ENCODE data around the gene SLC25A25.

SLC25A25 gene

DNA sequence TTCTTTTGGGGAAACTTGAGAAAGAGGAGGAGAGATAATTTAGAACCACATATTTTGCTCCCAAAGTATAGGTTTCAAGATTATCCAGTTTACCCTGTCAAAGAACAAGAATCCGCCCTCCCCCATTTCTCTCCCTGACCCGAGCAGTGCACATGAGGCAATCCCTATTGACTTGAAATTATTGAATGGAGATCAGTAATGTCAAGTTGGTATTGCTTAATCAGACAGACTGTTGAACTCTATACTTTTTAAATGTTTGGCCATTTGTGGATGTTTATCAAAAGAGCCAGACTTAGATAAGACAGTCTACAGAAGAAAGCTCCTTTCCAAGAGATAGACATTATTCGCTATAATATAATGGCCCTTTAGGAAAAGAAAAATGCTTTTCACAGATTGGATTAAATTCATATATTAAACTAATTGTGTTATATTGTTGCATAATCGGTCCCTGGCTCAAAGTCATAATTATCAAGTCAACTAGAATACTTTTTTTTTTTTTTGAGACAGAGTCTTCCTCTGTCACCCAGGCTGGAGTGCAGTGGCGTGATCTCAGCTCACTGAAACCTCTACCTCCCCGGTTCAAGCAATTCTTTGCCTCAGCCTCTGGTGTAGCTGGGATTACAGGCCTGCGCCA, 5.3 kb downstream of the SLC25A25 start:
- DNase-seq = no peak

GRCh38 chr9:128077847-128078503, 9.9 kb downstream of the SLC25A25 start:
- no peak for DNase-seq

- no peak for DNase-seq
These were observed 10.7 kb downstream of the SLC25A25 start for GRCh38 chr9:128078504-128079434.

DNA sequence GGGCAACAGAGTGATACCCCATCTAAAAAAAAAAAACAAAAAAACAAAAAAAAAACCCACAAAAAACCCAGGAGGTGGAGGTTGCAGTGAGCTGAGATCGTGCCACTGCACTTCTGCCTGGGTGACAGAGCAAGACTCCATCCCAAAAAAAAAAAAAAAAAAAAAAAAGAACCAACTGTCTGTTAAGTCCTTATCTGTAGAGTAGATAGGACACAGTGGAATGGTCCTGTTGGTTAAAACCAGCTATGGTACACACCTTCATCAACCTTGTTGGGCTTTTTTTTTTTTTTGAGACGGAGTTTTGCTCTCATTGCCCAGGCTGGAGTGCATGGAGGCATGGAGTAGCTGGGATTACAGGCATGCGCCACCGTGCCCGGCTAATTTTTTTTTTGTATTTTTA, 12.2 kb downstream of the SLC25A25 start:
- DNase-seq = no peak

GRCh38 chr9:128081056-128081455, 13.0 kb downstream of the SLC25A25 start:
- no peak for DNase-seq

DNA sequence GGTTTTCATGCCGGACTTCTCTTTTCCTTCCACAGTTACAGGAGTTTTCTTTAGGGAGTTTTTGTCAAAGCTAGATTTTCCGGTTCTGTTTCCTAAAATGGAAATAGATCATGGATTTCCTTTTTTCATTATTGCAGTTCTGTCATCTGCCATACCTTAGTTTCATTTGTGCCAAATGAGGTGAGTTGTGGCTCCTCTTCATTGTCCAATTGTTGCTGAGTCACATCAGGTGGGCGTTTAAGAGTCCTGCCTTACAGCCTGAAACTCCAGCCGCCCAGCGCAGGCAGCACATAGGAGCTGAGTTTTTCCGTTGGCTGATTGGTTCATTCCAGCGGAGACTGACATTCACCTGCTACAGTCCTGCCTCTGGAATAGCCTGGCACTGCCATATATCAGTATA, 14.1 kb downstream of the SLC25A25 start:
- DNase-seq = no peak

DNA sequence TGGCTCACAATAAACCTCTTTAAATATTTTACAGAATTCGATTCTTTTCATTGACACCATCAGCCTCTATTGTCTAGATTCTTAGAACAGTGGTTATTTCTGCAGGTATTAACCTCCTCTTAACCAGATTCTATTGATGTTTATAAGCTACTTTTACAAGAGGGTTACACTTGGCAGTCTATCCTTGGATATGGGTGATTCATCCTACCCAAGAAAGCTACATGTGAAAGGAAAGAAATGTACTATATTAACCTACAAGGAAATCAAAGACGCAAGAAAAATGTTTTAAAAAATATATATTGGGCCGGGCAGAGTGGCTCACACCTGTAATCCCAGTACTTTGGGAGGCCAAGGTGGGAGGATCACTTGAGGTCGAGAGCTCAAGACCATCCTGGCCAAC, 16.7 kb downstream of the SLC25A25 start:
- DNase-seq = no peak

GRCh38 chr9:128085943-128086342, 17.9 kb downstream of the SLC25A25 start:
- DNase-seq = no peak

DNA sequence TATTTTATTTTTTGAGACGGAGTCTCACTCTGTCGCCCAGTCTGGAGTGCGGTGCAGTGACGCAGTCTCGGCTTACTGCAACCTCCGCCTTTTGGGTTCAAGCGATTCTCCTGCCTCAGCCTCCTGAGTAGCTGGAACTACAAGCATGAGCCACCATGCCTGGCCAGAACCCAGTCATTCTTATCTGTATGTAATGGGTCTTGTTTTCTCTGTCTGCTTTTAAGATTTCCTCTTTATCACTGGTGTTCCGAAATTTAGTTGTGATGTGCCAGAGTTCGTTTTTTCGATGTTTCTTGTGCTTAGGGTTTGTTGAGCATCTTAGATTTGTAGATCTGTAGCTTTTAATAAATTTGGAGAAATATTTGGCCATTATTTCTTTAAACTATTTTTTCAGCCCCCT, 19.2 kb downstream of the SLC25A25 start:
- DNase-seq = no peak

DNA sequence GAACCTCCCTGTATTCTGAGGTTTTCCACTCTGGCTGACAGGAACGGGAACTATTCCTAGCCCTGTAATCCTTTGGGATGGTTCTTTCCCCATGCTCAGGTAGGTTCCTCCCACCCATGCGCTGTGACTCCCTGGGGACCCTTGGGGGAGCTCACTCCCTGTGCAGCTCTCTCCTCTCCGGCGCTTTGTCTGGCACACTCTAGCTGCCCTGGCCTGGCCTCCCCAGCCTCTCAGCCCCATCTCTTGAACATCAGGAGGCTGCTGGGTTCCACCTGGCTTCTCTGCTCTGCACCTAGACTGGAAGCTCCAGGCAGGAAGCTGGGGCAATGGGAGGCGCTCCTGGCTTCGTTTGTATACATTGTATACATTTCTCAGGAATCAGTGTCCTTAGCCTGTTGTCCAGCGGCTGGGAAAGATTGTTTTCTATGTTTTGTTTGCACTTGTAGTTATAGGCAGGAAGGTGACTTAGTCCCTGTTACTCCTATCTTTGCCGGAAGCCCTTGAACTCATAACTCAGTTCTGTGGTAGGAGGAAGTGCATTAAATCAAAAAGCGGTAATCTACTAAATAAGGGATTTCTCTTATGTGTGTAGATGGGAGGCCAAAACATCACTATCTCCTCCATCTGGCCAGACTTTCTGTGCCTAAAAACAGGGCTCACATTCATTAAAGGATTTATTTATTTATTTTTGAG, 20.4 kb downstream of the SLC25A25 start:
- DNase-seq = no peak

DNA sequence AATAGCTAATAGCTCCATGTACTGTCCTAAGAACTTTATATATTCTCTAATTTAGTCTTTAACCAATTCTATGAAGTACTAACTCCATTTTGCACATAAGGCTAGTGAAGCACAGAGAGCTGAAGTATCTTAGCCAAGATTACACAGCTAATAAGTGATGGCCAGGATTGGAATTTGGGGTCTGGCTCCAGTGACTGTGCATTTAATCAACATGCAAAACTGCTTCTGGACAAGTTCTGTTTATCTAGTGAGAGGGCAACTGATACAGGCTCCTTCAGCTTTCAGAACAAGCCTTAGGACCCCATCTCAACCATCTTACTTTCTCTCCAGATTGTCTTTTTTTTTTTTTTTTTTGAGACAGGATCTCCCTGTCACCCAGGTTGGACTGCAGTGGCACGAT, 21.3 kb downstream of the SLC25A25 start:
- no peak for DNase-seq

- no peak for DNase-seq
These were observed 23.1 kb downstream of the SLC25A25 start for GRCh38 chr9:128091144-128091543.

- no peak for DNase-seq
These were observed 23.5 kb downstream of the SLC25A25 start for GRCh38 chr9:128091571-128091970.

DNA sequence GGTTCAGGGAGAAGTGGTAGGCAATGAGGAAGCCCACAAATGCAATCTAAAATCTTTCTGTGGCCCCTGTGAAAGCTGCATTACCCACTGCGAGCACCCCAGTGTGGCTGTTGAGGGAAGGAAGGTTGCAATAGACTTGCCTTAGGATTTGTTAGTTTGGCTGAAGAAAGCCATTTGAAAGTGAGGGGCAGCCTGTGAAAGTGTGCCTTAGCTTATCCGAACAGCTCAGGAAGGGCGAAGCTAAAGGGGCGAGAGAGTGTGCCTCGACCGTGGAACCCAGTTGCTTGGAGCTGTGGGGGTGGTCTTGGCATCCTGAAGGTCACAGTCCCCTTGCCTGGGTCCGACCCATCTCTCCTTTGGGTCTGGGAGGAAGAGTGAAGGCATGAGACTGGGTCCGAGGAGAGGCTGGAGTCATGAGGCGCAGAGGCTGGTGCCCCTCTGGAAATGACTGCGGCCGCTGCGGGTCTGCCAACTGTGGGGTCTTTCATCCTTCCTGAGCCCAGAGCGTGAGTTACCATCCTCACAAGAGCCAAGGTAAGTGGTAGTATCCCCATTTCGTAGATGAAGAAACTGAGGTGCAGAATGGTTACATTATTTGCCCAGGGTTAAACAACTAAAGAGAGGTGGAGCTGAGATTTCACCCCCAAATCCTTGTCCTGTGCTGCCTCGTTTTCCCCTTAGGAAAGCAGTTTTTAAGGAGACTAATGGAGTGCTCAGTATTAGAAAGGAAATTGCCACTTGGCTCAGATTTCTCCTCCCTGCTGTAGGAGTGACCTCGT, 24.4 kb downstream of the SLC25A25 start:
- no peak for DNase-seq

DNA sequence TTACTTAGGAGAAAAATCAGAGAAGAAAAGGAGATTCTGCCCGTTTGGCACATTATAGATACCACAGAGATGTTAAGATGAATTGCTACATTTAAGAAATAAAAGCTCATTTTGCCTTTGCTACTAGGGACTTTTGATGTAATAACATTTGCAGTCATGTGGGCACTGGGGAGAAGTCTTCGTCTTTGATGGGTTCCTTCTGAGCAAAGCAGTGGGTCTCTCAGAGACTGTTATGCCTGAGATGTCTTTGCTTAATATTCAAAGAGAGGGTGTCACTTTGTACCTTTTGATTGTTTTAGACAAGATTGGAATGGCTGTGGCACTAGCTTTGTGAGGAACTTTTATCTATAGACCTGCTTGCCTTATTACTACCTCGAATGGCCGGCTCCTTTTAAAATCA, 25.0 kb downstream of the SLC25A25 start:
- no peak for DNase-seq

DNA sequence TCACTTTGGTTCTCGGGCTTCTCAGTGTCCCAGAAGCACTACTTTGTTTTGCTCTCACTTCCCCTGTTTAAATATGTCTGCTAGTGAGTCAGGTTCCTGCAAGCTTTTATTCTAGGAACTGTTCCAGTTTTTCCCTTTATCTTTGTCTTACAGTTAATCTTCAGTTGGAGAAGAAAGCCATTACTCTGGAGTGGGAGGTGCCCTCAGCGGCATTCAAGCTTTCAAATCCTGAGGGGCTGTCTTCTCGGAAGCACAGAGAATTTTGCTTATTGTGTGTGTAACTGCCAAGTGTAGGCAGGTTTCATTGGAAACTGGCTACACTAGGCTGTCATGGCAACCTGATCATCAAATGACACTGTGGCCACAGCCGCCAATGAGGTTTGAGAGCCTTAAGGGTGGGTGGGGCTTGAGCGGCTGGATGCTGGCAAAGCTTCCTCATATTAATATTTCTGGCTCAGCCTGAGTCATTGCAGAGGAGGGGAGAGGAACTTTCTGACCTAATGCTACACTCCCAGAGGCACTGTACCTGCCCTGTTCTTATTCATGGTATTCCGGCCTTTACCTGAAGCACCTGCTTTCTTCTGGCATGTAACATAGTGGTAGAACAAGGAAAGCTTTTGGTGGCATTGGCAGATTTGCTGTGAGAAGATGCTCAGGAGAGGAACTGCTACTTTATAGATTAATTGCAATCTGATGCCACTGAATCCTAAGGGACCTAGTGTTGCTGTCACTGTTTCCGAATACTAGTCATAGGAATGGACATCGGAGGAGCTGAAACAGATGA, 26.3 kb downstream of the SLC25A25 start:
- peak; percentile 73 for DNase-seq

DNA sequence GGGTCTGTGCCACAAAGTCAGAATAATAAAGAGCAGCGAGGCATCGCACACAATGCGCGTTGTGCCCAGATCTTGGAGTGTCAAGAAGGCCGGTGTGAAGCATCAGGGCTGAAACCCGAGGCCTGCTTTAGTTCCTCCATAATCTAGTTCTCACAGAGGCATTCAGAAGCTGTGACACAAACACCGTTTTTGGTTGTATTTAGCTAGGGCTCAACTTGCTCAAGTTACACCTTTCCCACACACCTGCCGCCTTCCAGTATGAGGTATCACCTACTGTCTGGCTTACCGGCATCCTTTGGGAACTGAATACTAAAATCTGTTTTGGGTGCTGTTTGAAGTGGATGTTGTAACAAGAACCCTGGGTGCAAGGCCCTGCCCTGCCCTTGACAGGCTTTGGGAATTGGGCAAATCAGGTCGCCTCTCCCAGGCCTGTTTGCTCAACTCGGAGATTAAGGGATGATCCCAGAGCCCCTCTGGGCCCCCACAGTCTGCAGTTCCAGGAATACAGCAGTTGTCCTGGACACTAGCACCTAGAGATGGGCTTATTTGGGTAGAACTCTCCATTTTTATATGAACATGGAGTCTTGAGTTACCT, 27.0 kb downstream of the SLC25A25 start:
- DNase-seq = no peak

- no peak for DNase-seq
These were observed 28.8 kb downstream of the SLC25A25 start for GRCh38 chr9:128096616-128097536.

DNA sequence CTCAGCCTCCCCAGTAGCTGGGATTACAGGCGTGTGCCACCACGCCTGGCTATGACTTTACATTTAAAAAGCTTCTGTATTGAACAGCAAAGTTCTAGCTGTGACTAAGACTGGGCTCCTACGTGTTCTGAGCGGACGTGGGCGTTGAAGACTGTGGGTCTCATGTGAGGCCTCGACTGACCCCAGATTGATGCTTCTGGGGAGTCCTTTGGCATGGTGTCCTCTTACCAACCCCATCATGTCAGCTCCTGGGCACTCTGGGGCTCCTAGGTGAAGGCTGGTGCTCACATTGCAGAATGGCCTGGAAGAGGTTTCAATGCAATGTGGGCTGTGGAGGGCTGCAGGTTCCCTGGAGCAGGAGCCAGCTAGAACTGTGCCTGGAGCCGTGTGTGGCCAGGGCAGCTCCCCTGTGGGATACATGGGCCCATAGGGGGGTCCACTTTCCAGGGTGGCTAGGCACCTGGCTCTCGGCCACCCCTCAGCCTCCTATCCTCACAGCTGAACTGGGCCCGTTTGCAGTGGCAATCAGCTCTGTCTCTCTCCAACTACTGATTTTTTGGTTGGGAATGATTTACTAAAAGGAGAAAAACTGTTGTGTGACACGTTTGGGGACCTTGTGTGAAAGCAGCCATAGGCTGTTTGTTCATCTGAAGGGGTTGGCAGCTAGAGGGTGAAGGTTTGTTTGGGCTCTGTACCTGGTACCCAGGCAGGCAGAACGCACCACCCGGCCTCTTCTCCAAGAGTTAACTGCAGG, 29.7 kb downstream of the SLC25A25 start:
- DNase-seq = no peak
